ENCODE measurements around the gene TNIP2.
"Not testable (repeated sequence)": the region's sequence is repeated elsewhere in the genome, so short reads cannot be mapped to it uniquely, and the experiment has no call there.

TNIP2 gene

DNA sequence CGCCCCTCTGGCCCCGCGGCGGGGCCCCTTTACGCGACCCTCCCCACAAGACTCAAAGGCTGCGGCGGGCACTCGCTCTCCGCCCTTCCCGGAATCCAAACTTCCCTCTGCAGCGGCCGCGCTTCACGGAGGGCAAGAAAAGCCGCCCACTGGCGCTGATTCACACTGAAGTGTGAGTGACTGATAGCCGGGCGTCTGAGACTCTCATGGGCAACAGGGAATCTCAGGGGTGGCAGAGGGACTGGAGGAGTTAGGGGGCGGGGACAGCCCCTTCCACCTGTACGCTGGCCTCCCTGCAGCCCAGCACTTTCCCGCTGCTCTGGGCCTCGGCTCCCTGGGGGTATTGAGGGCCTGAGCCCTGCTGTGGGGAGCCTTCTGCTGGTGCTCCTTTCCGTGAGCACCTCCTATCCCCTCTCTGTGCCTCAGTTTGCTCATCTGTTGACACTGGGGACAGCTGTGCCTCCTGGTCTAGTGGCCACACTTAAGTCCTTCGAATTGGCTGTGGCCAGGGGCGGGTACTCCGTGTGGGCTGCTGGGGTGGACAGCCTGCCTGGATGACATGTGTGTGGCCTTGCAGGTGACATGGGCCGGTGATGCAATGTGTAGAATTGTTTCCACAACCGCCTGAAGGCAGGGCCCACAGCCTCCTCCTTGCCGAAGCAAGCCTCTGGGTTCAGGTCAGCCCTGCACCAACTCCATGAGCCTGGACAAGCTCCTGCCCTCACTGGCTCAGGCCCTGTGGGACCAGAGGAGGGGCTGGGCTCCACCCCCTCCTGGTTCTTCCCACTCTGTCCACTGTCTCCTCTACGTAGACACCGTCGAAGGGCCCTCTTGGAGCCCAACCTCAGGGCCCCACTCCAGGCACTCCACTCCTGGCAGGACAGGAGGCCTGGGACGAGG, 37.7 kb upstream of the TNIP2 start:
- no peak for DNase-seq

DNA sequence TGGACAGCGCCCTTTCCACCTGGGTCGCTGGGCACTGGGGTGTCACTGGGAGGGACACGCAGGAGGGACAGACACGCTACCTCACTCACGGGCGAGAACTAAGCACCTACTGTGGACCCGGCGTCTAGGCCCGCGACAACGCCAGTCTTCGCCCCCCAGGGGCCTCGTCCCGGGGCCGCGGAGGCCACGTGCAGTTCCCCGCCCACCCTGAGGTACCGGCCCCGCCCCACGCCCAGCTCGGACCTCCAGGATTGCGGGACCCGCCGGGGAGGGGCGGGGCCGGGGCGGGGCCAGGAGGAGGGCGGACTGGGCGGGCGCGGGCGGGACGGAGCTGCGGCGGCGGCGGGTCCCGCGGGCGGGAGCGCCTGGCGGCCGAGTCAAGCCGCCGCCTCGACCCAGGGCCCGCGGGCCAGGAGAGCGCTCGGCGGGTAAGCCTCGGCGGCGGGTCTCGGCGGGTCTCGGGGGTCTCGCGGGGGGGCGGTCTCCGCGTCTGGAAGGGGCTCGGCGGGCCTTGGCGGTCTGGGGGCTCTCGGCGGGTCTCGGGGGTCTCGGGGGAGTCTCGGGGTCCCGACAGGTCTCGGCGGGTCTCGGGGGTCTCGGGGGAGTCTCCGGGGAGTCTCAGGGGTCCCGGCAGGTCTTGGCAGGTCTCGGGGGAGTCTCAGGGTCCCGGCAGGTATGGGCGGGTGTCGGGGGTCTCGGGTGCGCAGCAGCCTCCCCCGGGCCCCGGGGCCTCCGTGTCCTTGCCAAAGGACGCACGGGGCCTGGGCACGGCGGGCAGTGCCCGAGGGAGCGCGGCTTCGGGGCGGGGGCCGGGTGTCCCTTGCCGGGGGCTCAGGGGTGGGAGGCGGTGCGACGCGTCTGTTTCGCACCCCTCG, 36.8 kb upstream of the TNIP2 start, which contains the start of gene SH3BP2:
TSS of gene SH3BP2 (plus strand) at position 375 of the 875 bp plus-strand sequence. CDS start 27,533 bp downstream, outside the sequence.
- no peak for DNase-seq

DNA sequence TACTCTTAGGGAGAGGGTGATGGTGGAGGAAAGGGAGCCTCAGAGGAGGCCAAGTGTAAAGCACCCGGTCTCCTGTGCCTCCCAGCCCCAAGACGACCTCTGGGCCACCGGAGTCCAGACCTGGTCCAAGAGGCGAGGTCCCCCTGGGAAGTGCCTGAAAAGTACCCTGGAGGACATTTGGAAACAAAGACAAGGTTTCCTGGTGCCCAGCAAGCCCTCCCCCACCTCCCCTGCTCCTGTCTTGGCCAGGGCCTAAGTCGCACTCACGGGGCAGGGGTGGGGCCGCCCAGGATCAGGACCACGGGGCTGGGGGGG, 36.2 kb upstream of the TNIP2 start:
- DNase-seq = no peak

GRCh38 chr4:2791518-2792395, 35.6 kb upstream of the TNIP2 start:
- DNase-seq = no peak

- no peak for DNase-seq
Observed at GRCh38 chr4:2790583-2791517, 34.7 kb upstream of the TNIP2 start.

DNA sequence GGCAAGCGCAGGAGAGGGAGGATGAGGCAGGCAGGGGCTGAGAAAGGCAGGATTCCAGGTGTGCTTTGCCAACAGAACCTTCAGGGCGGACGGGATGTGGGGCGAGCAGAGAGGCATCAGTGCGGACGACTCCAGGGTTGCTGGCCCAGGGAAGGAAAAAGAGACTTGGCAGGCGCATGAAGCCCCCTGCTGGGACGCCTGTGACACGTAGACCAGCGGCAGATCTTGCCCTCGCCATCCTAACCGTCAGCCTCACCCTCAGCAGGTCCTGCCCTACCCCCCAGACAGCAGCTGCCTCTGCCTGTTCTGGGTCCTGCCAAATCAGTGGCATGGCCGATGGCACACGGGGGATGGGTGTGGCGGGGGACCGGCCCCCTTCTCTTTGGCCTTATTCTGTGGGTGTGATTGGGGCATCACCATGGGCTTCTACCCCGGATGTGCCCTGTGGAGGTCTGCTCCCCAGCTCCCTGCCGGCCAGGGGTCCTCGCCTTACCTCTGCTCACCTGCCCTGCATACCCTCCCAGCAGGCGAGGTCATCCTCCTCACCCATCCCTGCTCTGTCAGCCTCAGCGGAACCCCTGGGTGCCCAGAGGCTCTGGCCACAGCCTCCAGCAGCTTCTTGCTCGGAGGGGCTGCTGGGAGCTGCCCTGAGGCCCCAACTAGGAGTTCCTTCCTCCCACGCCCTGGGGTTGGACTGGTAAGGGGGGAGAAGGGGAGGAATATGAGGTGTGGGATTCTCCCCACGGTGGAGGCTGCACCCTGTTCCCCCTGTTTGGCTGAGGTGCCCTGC, 33.9 kb upstream of the TNIP2 start:
- DNase-seq = no peak

DNA sequence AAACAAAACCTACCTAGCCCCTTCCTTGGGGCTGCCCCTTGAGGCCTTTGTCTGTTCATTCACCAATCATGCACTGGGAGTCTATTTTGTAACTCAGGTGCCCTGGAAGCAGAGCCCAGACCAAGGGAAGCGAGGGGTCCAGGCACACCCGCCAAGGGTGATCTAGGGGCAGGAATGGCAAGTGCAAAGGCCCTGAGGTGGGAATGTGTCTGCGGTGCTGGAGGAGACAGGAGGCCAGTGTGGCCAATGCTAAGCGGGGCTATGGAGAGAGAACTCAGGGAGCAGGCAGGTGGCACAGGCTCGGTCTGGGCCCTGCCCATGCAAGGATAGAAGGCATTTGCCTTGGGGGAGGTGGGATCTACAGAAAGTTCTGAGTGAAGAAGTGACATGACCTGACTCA, 33.2 kb upstream of the TNIP2 start:
- DNase-seq = no peak

DNA sequence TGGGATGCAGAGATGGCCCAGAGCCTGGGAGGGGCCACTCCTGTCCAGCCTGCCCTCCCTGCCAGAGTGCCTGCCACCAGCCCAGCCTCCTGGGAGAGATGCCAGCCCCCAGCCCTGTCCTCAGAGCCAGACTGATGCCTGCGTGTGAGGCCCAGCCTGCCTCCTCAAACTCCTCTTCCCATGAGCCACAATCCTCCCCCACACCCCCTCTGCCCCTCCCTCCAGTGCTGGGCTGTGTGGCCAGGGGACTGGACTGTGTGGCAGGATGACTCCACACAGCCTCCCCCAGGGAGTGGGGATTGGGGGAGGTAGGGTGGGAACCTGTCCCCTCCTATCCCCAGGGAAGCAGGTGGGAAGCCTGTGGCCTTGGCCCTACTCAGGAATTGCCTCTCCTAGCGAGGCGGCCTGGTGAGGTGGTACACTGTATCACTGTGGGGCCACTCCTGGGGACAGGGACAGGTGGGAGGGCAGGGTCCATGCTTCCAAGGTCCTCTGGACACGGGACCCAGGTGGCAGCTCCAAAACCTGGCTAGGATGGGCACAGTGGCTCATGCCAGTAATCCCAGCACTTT, 32.5 kb upstream of the TNIP2 start:
- no peak for DNase-seq

DNA sequence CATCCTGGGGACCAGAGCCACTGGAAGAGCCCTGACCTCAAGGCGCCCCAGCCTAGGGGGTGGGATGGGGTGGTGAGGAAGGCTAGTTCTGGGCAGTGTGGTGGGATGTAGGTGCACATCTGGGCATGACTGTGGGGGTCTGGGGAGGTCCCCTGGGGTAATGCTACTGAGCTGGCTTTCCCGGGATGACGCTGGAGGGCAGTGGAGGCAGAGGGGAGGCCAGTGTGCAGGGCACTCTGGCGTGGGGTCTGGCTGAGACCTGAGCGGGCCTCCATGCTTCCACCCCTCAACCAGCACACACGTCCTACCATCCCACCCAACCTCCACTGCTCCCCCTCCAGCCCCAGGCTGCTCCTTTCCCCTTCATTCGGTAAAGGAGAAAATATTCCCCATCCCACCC, 32.0 kb upstream of the TNIP2 start:
- no peak for DNase-seq

DNA sequence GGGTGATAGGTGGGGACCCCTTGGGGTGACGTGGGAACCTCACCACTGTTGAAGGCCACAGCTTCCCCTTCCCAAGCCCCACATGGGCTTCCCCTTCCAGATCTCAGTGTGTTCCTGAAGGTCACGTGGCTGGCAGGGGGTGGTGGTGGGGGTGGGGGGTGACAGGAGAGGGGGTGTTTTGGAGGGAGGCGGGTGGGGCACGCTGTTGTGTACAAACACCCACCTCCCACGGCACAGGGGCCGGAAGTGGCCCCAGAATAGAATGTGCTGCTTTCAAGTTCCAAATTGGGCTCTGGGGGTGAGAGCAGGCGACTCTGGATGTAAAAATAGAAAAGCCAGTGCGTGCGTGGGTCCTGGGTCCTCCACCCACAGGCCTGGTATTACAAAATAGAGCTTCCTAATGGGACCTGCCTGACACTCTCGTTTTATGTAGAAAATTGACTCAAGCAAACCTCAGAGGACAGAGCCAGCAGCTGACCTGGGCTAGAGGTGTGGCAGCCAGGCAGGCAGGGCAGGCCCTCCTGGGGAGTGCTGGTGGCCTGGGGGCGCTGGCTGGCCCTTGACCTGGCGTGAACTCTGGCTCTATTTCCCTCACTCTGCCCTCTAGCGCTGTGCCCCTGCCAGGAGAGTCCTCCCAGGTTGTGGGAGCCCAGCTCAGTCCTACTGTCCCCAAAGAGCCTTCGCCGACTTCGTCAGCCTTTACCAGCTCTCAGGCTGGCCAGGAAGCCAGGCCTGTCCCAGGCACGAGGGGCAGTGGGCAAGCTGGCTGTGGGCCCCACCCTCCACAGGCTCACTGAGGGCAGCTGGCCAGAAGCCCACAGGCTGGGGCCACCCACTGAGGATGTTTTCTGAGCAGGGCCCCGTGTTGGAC, 31.3 kb upstream of the TNIP2 start:
- no peak for DNase-seq

DNA sequence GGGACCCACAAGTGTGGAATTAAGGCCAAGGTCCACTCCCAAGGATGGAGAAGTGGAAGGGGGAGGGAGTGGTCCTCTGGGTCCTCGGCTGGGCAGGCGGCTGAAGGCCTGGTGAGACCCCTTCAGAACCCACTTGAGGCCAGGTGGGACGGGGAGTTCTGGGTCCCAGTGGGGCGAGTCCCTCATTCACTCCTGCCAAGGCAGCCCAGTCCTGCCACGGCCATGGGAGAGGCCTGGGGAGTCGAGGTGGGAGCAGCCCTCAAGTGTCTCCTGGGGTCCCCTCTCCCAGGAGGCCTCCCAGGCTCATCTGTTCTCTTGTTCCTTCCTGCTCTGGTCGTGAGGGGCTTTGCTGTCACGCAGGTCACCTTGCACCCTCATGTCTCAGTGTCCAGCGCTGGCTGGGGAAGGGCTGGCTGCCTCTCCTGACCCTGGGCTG, 30.7 kb upstream of the TNIP2 start:
- DNase-seq = no peak

- no peak for DNase-seq
Observed at GRCh38 chr4:2786152-2786671, 30.1 kb upstream of the TNIP2 start.

- DNase-seq = no peak
Observed at GRCh38 chr4:2785613-2786012, 29.5 kb upstream of the TNIP2 start.

- DNase-seq = no peak
Observed at GRCh38 chr4:2783790-2784189, 27.7 kb upstream of the TNIP2 start.

- no peak for DNase-seq
Observed at GRCh38 chr4:2781911-2782310, 25.8 kb upstream of the TNIP2 start.

DNA sequence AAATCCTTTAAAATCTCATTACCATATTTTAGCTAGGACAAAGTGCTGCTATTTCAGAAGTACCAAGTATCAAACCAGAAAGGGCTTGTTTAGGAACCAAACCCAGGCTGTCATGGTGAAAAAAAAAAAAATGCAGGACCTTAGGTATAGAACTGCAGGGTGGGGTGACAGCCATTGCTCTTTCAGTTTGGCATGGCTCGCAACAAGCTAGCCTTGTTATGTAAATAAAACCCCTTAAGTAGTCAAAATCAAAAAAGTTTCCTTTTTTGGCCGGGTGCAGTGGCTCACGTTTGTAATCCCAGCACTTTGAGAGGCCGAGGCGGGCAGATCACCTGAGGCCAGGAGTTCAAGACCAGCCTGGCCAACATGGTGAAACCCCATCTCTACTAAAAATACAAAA, 24.5 kb upstream of the TNIP2 start:
- not testable (repeated sequence) for DNase-seq

- no peak for DNase-seq
Observed at GRCh38 chr4:2771264-2771663, 15.1 kb upstream of the TNIP2 start.

- no peak for DNase-seq
Observed at GRCh38 chr4:2768921-2769336, 12.8 kb upstream of the TNIP2 start.

GRCh38 chr4:2768124-2768523, 12.0 kb upstream of the TNIP2 start:
- DNase-seq = no peak

Data from NCI-H446 (cell line).